Jurkat, Clone E6-1 (cell line): ENCODE data around the gene SHKBP1.

ENCODE experiments used
- DNase-seq: peaks from one replicate; pipeline ENCODE4 v3.0.0-alpha.2; 2011; ENCODE audit warnings: low read depth, low spot score
- H3K4me3 ChIP-seq: 2 replicates; pipeline ENCODE4 v1.5.1; 2011; ENCODE audit warnings: mild to moderate bottlenecking, low read length, control low read depth, moderate library complexity

The SHKBP1 gene

DNA sequence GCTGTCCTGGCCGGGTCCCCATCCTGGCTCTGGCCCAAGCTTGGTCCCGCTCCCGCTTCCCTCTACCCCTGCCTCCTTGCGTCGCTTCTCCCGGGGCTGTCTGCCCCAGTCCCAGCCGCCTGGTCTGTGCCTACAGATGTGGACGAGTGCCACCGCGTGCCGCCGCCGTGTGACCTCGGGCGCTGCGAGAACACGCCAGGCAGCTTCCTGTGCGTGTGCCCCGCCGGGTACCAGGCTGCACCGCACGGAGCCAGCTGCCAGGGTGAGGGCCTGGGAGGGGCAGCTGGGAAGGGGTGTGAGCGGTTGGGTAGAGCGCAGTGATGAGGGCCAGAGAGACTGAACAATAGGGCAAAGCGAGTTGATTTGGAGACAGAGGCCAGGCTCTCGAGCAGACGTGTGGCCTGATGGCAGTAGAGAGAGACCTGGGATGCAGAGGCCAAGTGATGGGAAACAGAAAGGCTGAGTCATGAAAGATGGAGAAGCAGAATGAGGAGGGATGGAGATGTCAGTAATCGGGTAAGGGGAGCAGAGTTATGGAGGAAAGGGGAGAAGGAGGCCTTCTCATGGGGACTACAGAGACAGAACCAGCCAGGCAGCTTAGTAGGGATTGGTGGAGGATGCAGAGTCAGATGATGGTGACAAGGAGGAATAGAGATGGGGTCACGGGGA is 33.9 kb downstream of the SHKBP1 start:
- DNase-seq: no peak

DNA sequence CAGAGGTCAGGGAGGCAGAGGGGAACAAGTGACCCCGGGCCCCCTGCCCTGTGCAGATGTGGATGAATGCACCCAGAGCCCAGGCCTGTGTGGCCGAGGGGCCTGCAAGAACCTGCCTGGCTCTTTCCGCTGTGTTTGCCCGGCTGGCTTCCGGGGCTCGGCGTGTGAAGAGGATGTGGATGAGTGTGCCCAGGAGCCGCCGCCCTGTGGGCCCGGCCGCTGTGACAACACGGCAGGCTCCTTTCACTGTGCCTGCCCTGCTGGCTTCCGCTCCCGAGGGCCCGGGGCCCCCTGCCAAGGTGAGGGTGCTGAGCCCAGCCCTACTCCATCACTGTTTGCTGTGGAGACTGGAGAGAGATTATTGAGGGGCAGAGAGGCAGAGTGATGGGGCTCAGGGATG is 34.4 kb downstream of the SHKBP1 start:
- no peak overlapping the region for H3K4me3 ChIP-seq
- no peak for DNase-seq

More for the DNA sequence above, 33.9 kb downstream of the SHKBP1 start:
- H3K4me3 ChIP-seq: no peak overlapping the region

DNA sequence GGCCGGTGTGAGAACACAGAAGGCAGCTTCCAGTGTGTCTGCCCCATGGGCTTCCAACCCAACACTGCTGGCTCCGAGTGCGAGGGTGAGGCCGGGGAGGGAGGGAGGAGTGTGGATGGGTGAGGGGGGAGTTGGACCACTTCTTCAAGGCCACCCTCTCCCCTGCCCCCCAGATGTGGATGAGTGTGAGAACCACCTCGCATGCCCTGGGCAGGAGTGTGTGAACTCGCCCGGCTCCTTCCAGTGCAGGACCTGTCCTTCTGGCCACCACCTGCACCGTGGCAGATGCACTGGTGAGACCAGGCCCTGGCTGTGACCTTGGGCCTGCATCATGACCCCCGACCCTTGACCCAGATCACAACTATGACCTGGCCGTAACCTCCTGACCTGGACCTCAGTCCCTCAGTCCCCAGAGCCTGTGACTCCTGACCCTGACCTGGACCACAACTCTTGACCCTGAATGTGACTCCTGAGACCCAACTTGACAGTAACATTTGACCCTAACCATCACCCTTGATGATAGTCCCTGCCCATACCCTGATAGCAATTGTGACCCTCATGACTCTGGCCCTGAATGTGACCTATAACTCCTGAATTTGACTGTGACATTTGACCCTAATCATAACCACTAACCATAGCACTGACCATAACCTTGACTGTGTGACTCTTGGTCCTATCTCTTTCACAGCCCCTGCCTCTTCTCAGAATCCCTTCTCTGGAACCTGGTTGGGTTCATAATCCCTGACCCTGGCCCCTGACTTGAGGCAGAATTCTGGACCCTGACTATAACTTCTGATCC is 35.4 kb downstream of the SHKBP1 start:
- no peak for DNase-seq
- H3K4me3 ChIP-seq: no peak overlapping the region

DNA sequence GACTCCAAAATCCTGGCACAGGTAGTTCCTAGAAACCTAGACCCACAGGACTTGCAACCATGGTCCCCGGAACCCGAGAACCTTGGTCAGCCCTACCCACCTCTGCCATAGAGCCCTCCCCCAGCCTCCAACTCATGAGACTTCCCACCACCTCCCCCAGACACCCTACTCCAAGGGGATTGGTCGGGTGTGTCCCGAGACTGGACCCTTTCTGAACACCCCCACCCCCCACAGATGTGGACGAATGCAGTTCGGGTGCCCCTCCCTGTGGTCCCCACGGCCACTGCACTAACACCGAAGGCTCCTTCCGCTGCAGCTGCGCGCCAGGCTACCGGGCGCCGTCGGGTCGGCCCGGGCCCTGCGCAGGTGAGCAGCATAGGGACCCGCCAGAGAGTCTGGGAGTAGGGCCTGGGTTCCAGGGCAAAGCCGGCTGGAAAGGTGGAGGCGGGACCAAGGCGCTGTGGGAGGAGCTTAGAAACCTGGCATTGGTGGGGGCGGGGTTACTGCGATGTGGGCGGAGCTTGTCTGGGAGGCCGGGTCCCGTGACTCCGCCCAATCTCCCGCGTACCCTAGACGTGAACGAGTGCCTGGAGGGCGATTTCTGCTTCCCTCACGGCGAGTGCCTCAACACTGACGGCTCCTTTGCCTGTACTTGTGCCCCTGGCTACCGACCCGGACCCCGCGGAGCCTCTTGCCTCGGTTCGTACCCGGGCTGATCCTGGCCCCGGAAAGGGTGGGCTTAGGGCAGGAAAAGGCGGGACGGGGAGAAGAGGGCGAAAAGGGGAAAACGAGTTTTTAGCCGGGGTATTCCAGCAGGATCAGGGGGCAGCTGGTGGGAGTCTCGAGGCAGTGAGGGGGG is 36.4 kb downstream of the SHKBP1 start:
- DNase-seq: no peak
- H3K4me3 ChIP-seq: peak overlapping the region; percentile 83

DNA sequence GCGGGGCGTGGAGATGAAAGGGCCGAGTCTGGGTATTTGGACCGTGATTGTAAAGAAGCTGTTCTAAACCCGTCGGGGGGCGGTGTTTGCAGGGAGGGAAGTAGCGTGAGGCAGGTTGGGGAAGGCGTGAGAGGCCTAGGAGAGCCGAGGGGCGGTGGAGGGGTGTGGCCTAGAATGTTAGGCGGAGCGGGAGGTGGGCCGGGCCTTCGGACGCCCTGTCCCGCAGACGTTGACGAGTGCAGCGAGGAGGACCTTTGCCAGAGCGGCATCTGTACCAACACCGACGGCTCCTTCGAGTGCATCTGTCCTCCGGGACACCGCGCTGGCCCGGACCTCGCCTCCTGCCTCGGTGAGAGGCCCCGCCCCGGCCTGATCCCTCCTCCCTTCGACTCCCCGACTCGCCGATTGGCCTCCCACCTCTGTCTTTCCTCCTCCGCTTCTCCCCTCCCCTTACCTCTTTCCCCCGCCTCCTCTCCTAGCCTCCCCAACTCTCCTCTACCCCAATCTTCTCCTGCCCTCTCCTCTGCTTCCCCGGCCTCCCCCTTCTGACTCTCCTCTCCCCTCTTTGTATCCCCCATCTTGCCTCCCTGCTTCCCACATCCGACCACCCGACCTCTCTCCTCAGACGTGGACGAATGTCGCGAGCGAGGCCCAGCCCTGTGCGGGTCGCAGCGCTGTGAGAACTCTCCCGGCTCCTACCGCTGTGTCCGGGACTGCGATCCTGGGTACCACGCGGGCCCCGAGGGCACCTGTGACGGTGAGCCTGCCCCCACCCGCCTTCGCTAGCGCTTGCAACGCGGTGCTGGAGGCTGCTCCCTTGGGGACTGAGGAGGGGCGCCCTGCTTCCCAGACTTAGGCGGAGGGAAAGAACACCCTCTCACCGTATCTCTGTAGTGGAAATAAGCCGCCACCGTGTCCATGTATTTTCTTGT is 37.3 kb downstream of the SHKBP1 start:
- DNase-seq: peak; percentile 85
- peak overlapping the region; percentile 83 for H3K4me3 ChIP-seq

DNA sequence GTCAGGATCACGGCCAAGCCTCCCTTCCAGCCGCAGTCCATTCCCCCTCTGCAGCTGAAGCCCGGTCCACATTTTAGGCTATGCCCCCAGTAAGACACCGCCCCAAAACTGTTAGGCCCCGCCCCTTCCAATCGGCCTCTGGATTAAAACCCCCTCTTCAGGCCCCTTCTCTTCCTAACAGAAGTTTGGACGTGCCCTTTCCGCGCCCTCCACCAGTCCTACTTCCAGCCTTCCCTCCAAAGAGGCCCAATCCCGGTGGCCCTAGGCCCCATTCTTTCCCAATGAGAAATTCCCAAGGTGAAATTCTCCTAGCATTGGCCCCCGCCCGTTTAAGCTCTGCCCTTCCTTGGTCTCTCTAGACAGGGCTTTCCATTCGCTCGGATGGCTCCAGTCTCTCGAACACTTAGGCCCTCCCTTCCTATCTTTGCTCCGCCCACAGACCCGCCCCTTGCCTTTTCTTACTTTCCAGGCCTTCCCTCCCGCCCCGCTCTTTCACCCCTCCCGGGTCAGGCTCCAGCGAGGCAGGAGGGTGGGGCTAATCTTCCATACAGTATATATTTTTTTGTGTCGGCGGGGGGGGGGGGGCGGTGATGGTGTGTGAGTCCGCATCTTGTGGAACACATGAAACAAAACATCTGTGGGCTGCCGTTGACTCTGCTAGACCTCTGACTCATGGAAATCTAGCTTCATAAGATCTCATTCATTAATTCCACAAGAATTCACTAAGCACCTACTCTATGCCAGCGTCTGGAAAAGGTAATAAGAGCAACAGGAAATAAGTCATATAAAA is 38.1 kb downstream of the SHKBP1 start:
- H3K4me3 ChIP-seq: peak overlapping the region; percentile 83
- peak; percentile 86 for DNase-seq

DNA sequence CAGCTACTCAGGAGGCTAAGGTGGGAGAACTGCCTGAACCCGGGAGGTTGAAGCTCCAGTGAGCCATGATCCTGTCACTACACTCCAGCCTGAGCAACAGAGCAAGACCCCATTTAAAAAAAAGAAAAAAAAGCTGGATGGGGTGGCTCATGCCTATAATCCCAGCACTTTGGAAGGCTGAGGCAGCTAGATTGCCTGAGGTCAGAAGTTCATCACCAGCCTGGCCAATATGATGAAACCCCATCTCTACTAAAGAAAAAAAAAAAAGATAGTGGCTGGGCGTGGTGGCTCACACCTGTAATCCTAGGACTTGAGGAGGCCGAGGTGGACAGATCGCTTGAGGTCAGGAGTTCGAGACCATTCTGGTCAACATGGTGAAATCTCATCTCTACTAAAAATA is 39.5 kb downstream of the SHKBP1 start:
- DNase-seq: no peak

DNA sequence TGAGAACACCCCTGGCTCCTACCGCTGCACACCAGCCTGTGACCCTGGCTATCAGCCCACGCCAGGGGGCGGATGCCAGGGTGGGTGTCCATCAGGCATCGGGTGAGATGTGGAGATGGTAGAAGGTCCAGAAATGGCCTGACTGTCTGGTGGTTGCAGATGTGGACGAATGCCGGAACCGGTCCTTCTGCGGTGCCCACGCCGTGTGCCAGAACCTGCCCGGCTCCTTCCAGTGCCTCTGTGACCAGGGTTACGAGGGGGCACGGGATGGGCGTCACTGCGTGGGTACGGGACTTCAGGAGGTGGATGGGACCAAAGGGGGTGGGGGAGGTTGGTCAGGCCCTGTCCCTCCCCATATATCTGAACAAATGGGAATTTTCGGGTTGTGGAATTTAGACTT is 40.3 kb downstream of the SHKBP1 start:
- no peak overlapping the region for H3K4me3 ChIP-seq
- no peak for DNase-seq

More for the DNA sequence above, 39.5 kb downstream of the SHKBP1 start:
- H3K4me3 ChIP-seq: no peak overlapping the region

DNA sequence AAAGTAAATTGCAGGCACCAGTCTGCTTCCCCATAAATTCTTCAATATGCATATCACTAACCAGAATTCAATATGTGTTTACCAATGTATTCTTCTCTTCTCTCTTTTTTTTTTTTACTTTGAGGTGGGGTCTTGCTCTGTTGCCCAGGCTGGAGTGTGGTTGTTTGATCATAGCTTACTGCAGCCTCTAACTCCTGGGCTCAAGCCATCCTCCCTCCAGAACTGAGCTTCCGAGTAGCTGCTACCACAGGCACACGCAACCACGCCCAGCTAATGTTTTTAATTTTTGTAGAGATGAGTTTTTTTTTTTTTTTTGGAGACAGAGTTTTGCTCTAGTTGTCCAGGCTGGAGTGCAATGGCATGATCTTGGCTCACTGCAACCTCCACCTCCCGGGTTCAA is 41.3 kb downstream of the SHKBP1 start:
- no peak for DNase-seq
- H3K4me3 ChIP-seq: no peak overlapping the region

DNA sequence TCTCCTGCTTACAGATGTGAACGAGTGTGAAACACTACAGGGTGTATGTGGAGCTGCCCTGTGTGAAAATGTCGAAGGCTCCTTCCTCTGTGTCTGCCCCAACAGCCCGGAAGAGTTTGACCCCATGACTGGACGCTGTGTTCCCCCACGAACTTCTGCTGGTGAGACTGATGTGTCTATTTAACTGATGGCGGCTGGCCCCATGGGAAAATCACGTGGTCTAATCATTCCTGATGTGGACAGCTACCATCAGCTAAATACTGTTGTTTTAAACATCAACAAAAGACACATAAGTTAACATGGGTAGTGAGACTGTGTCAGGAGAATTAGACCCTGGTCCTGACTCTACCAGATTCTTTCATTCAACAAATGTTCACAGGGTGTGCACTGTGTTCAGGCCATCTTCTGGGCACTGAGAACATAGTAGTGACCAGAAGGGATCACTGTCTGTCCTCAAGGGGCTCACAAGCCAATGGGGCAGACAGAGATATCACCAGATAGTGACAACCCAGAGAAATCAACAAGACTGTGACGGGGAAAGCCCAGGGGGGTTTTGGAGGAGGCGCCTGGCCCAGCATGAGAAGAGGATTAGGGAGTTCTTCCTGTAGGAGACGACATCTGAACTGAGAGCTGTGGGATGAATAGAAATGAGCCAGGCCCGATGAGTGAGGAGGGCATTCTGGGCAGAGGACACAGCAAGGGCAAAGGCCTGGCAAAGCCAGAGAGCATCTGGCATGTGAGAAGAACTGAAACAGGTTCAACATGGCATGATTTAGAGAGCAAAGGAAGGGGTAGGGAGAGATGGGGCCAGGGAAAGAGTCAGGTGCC is 42.9 kb downstream of the SHKBP1 start:
- no peak for DNase-seq
- no peak overlapping the region for H3K4me3 ChIP-seq

DNA sequence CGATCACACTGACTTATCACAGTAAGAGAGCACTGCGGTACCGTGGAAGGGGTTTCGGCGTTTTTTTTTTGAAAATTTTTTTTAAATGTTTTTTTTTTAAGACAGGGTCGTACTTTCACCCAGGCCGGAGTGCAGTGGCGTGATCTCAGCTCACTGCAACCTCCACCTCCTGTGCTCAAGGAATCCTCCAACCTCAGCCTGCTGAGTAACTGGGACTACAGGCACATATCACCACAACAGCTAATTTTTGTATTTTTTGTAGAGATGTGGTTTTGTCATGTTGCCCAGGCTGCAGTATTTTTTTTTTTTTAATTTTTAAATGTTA is 43.5 kb downstream of the SHKBP1 start:
- no peak for DNase-seq
- H3K4me3 ChIP-seq: no peak overlapping the region

DNA sequence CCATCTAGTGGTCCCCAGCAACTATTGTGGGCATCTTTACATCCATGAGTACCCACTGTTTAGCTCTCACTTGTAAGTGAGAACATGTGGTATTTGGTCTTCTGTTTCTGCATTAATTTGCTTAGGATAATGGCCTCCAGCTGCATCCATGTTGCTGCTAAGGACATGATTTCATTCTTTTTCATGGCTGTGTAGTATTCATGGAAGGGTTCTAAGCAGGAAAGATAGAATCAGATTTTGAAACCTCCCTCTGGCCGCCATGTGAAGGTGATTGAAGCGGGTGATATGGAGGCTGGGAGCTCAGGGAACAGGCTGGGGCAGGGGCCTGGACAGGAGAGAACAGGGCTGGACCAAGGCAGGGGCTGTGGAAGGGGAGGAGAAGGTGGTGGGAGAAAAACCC is 44.6 kb downstream of the SHKBP1 start:
- no peak overlapping the region for H3K4me3 ChIP-seq
- DNase-seq: no peak

DNA sequence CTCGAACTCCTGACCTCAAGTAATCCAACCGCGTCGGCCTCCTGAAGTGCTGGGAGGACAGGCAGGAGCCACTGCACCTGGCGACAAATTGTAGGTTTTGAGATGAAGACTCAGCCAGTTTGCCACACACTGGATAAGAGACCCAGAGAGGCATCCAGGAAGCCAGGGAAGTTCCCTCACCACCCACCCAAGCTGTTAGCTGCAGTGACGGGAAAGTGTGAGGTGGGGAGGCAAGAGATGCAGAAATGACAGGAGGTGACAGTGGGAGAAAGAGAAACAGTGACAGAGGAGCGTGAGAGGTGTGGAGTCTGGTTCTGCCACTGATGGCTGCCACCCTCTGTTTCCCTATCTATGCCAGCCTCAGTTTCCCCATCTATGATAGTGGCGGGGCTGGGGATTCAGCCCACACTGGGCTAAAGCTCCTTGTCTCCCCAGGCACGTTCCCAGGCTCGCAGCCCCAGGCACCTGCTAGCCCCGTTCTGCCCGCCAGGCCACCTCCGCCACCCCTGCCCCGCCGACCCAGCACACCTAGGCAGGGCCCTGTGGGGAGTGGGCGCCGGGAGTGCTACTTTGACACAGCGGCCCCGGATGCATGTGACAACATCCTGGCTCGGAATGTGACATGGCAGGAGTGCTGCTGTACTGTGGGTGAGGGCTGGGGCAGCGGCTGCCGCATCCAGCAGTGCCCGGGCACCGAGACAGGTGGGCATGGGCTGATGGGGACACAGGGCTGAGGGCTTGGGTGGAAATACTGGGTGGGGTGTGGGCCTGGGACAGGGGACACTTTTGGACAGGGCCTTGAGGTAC is 45.5 kb downstream of the SHKBP1 start:
- H3K4me3 ChIP-seq: no peak overlapping the region
- DNase-seq: no peak

DNA sequence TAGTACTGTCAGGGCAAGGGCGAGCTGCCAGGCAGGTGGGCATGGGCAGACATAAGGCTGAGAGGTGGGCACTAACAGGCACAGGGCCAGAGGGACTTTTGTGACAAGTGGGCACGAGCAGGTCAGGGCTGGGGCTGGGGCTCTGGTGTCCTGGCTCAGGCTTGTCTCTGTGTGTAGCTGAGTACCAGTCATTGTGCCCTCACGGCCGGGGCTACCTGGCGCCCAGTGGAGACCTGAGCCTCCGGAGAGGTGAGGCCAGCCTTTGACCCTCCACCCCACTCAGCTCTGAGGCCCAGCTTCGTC is 46.1 kb downstream of the SHKBP1 start:
- H3K4me3 ChIP-seq: no peak overlapping the region
- DNase-seq: no peak

DNA sequence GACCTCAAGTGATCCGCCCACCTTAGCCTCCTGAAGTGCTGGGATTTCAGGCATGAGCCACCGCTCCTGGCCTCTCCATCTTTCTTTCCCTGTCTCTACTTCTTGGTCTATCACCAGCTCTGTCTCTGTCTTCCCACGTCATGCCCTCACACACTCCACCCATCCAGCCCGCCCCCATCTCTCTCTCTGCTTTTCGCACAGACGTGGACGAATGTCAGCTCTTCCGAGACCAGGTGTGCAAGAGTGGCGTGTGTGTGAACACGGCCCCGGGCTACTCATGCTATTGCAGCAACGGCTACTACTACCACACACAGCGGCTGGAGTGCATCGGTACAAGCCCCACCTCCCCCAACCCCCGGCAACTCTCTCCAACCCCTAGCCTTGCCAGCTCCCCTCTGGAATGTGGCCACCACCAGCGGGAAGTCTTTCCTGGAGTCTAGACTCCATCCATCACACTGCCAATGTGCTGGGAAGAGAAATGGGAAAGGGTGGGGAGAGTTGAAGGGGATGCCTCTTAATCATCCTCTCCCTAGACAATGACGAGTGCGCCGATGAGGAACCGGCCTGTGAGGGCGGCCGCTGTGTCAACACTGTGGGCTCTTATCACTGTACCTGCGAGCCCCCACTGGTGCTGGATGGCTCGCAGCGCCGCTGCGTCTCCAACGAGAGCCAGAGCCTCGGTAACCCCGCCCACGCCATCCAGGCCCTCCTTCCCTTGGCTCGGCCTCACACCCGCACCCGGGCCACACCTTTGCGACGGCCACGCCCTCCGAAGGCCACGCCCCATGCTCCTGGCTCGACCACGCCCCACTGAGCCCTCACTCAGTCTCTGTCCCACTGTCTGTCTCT is 47.0 kb downstream of the SHKBP1 start:
- no peak overlapping the region for H3K4me3 ChIP-seq
- DNase-seq: no peak
